NK-92 (cell line): ENCODE data around the gene ANGPTL2.

Experiments used
- DNase-seq: peaks from one replicate; lab custom pipeline; 2025; ENCODE audit not compliant: unreplicated experiment; lab: John Stamatoyannopoulos, UW

The ANGPTL2 gene

DNA sequence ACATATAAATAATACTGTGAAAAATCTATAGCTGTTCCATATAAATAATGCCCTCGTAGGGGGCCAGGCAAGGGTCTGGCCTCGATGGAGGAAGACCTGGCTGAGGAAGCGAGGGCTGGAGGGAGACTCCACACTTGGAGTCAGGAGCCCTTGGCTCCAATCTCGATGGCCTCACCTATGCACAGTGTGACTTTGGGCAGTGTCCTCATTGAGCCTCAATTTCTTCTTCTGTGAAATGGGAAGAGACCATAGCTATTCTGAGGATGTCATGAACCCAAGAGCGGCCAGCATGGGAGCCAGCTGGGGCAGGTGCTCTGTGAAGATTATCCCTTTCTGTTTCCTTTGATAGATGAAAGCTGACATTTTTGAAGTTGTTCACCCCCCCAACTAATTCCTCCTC, 24.8 kb downstream of the ANGPTL2 start:
- no peak for DNase-seq

DNA sequence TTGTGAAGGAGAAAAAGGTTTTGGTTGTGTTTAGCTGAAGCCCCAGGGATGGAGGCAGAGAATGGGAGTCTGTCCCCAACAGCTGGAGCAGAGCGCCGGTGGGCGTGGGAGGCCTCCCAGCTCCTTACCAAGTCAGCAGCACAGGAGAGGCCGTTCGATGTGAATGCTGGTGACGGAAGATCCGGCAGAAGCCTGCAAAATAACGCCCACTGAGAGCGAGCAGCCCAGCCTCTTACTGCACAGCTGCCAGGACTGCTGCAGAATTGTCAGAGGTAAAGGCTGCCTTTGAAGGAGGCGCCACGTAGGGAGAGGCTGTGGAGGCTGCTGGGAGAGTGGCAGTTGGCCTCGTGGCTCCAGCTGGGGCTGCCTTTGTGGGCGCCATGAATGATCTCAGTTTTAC, 26.2 kb downstream of the ANGPTL2 start:
- DNase-seq = no peak

DNA sequence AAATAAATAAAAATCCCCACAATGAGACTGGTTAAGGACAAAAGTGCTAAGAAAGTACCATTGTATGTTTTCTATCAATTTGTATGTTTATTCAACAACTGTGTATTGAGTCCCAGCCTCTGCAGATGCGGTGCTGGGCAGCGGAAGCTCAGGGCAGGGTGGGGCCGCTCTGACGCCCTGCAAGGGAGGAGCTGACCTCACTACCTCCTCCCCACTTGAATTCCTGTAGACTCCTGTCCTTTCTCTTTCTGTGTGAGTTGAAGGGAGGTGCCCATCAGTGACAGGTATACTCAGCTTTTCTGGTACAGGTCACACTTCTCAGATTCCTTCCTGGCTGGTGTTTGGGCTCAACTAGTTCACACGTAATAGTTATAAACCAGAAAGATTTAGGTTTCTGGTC, 27.0 kb downstream of the ANGPTL2 start:
- no peak for DNase-seq

DNA sequence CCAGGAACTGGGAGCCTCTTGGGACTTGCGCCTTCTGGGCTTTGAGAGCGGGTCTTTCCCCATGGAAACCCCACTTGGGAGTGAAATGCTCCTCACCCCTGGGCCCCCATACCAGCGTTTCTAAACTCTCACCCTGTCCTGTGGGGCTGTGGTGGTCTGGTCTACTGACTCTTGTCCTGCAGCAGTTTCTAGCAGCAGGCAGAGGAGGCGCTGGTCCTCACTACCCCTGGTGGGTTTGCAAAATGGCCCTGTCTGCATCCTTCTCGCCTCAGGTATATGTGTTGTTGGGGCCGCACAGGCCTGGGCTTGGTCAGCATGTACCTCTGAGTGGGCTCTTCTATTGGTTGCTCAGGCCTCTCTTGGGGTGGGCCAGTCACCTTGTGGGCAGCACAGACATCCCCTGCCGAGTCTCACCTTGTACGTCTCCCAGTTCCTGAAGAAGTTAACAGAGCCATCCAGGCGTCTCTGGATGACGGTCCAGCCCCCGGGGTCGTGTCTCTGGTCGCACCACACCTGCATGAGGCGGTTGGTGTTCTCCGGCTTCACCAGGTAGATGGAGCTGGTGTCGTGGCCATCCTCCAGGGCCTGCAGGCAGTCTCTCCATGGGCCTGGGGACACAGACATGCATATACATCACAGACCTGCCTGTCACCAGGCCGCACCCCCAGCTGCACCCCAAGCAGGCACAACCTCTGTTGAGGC, 29.0 kb downstream of the ANGPTL2 start:
- DNase-seq = no peak

DNA sequence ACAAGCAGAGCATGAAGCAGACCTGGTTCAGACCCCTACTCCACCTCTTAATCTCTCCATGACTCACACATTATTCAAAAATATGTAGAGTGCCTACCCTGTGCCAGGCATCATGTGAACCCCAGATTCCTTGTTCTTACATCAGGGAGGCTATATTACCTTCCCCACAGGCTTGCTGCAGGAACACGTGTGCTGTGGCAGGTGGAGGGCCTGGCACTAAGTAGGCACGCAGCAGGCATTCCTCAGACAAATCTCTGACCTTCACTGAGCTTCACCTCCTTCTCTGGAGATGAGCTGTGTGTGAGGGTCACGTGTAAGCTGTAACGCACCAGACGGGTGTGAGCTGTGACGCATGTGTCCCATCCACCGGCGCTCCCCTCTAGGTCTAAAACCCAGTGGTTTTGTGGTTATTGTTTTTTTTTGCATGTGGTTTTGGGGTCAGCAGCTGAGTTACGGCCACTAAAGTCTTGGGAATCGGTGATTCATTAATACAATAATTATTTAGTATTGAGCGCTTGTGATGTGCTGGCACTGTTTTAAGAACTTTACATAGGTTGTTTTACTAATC, 30.3 kb downstream of the ANGPTL2 start:
- DNase-seq = no peak

DNA sequence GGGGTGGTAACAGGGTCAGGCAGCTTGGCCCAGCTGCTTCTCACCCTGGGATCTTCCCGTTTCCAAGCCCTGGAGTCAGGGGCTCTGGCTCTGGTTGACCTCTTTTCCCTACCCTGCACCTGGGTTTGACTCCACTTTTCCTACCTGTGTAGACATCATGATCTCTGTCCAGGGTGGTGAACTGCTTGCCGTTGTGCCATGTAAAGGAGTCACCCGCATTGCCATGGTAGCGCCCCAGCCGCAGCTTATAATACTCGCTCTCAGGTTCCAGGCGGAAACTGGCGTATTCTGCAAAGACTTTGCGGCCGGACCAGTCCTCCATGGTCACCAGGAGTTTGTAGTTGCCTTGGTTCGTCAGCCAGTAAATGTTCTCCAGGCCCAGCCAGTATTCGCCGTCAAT, 30.9 kb downstream of the ANGPTL2 start:
- no peak for DNase-seq

DNA sequence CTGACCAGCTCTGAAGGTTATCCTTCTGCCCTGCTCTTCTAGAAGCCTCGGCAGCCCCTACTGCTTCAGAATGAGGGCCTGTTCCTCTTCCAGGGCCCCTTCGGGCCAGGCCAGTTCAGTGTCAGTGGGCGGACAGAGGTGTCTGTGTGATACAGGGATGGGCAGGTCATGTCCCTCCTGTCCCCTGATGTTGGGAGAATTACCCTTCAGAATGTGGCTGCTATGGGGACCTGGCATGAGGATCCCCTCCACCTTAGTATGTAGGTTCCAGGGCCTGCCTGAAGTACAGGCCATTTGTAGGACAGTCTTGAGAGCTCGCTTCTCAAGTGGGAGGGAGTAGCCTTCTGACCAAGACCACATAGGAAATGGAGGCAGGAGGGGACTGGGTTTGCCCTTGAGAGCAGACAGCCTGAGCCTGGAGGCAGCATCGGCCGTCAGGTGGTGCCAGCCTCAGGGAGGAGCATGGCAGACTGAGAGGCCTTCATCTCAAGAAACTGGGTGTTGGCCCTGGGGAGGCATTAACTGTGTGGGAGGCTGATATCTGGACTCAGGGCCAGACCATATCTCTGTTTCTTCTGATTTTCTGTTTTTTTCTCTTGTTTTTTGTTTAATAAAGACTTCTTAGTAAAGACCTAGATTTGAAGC, 32.0 kb downstream of the ANGPTL2 start:
- DNase-seq = no peak

DNA sequence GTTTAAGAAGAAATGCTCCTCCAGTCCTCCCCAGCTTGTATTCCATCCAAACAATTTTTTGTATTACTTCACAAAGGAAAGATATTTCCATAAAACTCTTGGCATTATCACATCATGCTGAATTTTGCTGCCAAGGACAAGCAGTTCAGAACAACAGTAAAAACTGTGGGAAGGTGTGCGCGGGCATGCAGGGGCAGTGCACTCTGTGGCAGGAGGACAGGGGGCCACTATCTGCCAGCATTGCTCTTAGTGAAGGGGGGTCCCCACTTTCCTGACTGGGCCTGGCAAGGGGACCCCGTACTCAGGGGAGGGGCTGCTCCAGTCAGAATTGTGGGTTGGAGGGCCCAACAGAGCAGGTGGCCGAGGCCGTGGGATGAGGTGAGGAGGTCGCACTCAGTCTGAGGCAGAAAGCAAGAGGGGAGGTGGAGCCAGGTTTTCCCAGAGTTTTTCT, 32.8 kb downstream of the ANGPTL2 start:
- DNase-seq = no peak

DNA sequence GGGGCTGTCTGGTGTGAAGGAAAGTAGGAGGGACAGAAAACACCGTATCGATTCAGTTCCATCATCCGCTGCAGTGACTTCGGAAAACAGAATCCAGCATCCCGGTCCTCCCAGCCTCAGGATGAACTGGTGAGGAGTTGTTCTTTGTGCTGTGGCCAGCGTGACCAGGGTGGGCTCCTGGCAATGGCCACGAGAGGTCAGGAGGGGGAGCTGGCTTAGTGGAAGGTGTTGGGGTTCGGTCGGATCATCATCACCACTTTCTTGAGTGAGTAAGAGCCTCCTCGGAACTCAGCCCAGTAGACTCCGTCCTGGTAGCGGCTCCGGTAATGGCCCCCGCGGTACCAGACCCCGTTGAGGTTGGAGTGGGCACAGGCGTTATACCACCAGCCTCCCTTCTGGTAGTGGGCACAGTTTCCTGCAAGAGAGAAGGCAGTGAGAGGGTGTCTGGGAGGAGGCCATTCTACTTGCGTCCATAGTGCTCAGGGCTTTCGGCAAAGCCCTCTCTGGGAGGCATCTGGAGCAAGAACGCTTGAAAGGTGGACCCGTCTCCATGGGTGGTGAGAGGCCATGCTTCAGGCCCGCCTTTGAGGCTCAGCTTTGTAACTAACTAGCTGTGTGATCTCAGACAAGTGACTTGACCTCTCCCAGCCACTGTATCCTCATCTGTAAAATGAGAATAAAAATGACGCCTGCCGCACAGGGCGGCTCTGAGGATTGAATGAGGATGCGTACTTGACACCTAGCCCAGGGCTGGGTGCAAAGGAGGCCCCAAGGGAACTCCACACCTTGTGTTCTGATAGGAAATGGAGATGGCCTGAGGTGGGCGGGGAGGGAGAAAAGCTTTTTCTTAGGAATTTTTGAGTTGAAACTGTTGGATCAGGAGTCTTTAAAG, 33.5 kb downstream of the ANGPTL2 start:
- no peak for DNase-seq

DNA sequence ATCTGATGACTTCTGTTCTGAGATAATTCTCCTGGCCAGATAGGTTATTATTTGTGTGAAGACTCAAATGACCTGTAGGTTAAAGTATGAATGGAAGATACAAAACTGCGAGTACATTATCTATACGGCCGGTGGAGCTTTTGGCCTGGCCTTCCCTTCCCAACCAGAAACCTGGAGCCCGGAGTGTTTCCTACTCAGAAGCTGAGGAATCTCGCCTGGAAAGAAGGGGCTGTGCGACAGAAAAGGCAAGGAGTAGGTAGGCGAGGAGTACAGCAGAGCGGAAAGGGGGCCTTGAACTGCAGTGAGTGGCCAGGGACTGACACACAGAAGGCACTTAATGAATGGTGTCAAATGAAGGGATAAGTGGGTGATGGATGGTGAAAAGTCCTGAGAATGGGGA, 34.6 kb downstream of the ANGPTL2 start:
- no peak for DNase-seq

DNA sequence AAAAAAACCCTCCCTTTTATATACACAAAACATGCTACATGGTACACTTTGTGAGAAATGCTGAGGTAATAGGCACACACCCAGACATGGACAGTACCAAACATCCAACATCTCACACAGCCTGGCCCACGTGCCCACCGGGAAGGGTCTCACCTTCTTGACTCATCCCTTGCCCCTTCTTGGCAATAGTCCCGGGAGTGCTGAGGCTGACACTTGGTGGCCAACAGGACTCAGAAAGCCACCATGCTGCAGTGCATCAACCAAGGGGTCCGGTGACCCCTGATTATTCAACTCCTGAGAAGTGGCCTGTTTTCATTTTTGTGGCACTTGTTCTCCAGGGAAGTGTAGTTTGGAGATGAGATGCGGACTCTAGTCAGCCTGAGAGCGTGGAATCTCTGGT, 35.0 kb downstream of the ANGPTL2 start:
- DNase-seq = no peak

DNA sequence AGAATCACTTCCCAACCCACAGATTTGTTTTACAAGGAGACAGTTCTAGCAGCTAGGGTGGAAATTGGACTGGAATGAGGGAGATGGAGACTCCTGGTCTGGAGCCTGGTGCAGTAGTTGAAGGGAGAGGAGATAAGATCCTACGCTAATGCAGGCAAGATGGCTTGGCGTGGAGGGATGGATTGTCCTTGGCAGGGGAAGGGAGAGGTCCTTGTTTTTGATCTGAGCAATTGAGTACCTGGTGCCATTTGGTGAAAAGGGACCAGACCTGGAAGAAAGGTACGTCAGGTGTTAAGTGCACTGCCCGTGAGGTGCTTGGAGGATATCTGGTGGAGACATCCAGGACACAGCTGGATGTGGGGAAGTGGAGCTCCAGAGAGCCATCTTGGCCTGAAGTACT, 35.7 kb downstream of the ANGPTL2 start:
- DNase-seq = no peak

DNA sequence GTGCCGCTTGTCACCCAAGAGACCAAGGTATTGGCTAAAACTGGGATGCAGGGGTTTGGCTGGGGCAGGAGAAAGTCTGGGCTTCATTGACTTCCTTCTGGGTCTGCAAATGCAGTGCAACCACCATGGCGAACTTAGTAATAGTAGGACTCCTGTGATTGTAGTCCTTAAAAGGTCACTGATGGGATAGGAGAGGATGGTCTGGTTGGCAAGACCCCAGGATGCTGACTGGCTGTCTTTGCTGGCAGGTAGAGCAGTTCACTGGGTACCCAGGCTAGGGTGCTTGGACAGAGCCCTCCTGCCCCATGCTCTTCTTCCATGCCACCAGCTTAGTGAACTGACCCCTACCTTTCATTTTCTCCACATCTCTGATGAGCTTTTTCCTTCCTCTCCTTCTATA, 37.2 kb downstream of the ANGPTL2 start:
- no peak for DNase-seq

DNA sequence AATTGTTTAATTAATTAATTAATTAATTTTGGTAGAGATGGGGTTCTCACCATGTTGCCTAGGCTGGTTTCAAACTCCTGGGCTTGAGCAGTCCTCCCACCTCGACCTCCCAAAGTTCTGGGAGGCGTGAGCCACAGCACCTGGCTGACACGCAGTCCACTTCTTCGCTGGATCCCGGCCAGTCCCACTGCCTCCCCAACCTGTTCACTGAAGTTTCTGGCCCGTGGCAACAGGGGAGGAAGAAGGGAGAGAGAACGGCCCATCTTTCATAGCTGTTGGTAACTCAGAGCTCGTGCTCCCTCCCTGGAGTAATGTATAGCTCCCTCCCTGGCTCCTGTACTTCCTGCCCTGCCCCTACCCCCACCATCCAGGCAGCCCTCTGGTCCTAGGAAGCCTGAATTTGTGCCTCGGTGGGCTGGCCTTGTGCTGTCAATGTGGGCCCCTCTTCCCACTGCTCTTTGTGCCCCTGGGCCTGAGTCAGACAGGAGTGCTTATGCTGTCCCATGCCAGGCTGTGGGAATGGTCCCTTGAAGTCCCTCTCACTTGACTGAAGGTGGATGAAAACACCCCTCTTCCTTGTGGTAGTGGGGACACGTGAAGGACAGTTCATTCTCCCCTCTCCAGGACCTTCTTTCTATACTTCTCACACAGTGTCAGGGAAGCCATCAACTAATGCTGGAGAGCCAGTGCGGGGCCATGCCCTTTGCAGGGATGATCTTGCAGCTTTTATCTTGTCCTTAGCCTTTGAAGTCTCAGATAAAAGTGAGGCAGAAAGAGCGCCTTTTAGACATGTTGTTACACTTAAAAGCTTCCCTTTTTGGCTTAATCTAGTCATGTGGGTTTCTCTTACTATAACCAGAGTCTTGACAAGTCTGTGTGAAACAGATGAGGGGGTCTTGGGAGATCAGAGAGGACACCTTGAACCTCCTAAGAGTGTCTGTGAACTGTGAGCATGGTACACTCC, 38.1 kb downstream of the ANGPTL2 start:
- no peak for DNase-seq

DNA sequence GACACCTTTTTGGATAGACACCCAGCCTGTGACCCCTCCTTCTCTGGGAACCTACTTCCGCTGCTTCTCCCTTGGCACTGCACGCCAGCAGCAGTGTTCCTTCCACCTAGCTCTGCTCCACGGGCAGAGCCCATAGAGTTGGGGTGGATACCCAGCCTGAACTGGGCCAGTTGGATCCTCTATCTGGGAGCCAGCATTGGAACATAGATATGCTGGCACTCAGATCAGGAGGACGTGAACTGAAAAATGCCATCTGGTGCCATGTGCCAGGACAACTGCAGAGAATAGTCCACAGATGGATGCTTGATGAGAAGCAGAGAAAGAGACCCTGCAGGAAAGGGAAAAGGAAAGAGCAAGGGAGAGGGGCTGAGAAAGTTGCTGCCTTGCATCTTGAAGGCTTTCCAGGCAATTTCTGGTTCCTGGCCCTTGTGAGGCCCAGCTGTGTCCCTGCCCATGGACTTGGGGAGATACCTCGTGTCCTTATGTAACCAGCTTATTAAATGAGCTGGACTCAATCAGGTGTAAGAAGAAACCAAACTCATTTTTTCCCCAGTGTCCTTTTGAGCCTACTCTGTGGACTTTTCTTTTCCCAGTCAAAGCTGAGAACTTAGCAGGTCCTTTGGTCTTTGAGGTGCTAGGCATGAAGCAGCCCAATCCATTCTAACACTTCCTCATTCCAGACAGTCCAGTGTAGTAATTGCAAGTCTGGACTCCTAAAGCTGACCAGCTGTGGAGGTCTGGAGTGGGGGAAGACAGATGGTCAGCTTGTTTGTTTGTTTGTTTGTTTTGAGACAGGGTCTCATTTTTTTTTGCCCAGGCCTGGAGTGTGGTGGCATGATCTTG, 39.1 kb downstream of the ANGPTL2 start:
- DNase-seq = no peak

DNA sequence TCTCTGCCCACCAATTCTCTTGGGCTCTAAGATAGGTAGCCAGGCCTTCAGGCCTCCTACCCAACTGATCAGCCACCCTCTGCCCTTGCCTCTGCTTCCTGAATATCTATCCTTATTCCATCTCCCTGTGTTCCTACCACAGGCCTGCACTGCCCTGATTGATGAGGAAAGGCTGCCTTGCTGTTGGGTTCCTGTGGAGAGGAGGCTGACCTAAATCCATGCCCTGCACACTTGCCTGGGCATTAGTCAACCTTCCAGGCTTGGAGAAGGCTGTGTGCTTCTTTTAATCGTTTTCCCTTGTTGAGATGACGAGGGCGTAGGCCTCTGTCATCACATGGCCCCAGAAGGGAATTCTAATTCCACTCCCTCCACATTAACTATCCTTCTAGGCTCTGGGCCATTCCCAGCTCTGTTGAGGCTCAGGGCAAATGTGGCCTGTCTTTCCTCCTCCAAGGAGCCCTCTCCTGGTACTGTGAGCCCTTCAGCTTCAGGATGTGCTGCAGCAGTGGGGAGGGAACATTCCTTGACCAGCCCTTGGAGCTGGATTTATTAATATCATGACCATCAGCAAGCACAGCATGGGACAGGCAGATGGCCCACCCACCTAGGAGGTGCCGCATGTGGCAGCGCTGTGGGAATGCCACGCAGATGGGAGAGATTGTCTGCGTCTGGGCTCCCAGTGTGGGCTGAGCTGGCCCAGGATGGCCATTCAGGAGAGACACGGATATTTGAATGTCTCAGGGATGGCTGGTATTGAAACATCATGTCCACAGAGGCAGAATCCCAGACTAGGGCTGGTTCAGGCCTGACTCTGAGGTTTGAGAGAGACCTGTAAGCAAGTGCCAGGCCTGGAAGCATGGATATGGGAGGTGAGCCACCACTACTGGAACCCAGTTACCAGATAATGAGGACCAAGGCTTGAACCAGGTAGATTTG, 40.9 kb downstream of the ANGPTL2 start:
- no peak for DNase-seq

DNA sequence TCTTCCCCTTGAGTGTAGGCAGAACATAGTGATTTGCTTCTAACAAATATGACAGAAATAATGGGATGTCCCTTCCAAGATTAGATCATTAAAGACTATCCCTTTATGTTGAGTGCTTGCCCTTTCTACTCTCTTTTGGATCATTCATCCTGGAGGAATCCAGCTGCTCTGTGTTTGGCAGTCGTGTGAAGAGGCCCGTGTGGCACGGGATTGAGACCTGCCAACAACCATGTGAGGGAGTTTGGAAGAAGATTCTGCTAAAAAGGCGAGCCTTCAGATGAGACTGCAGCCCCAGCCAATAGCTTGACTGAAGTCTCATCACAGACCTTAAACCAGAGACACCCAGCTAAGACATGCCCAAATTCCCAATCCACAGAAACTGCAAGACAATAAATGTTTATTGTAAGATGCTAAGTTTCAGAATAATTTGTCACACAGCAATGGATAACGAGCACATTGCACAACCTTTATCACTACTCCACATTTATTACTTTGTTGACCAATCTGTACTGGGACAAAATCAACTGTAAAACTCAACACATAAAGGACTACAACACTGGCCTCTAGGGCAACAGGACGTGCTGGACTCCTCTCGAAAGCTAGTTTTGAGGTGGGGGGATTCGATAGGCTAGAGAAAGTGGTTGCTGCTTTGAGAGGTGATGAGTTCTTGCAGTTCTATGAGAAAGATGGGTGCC, 42.8 kb downstream of the ANGPTL2 start:
- DNase-seq = no peak

DNA sequence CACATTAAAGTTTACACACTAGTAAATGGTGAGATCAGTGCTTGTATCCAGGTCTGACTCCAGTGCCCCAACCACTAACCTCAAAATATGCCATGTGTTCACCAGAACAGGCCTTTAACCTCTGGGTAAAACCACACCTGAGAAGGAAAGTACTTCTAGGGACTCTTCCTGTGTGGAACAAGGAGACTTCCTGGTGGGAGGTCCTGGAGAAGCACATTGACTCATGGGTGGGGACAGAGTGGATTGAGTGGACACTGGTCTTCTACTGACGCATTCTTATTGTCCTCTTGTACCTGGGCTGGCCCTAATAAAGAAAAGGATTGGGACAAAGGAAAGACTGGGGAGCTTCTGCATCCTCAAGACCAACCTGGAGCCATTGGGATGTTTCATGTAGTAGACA, 43.4 kb downstream of the ANGPTL2 start:
- no peak for DNase-seq
